Inflammatory macrophage (primary cell): ENCODE data around the gene OSCP1.
A peak's percentile ranks its signal among the peaks of the same experiment; 100 is the strongest.

Experiments
- DNase-seq, 2 donors: peaks; one replicate each; pipeline ENCODE4 v3.0.0-alpha.2; 2020 to 2022

OSCP1 gene

GRCh38 chr1:36446271-36446670 lies 4.0 kb downstream of the OSCP1 start:
- peak; percentile 59 to 69 for DNase-seq

- DNase-seq, result no peak
Measured at GRCh38 chr1:36443297-36443696, 7.0 kb downstream of the OSCP1 start.

GRCh38 chr1:36442337-36442736 lies 7.9 kb downstream of the OSCP1 start:
- no peak for DNase-seq

GRCh38 chr1:36440646-36441045 lies 9.6 kb downstream of the OSCP1 start:
- no peak for DNase-seq

GRCh38 chr1:36440044-36440443 lies 10.2 kb downstream of the OSCP1 start:
- no peak for DNase-seq

GRCh38 chr1:36438715-36439114 lies 11.5 kb downstream of the OSCP1 start:
- DNase-seq, result no peak

GRCh38 chr1:36436821-36437220 lies 13.4 kb downstream of the OSCP1 start:
- DNase-seq, result no peak

GRCh38 chr1:36433102-36433501 lies 17.1 kb downstream of the OSCP1 start:
- DNase-seq, result no peak

- no peak for DNase-seq
Measured at GRCh38 chr1:36432616-36433015, 17.6 kb downstream of the OSCP1 start.

GRCh38 chr1:36425791-36426190 lies 24.5 kb downstream of the OSCP1 start:
- DNase-seq, result no peak

- no peak for DNase-seq
Measured at GRCh38 chr1:36421649-36422048, 28.6 kb downstream of the OSCP1 start.

- peak; percentile 86 to 90 for DNase-seq
Measured at GRCh38 chr1:36420836-36421317, 29.4 kb downstream of the OSCP1 start.

- DNase-seq, result no peak
Measured at GRCh38 chr1:36420409-36420808, 29.8 kb downstream of the OSCP1 start.

GRCh38 chr1:36419569-36419968 lies 30.7 kb downstream of the OSCP1 start:
- no peak for DNase-seq

- DNase-seq, result no peak
Measured at GRCh38 chr1:36419140-36419539, 31.1 kb downstream of the OSCP1 start.

- DNase-seq, result no peak
Measured at GRCh38 chr1:36417931-36418330, 32.3 kb downstream of the OSCP1 start.

- DNase-seq, result no peak
Measured at GRCh38 chr1:36415661-36416326, 34.5 kb downstream of the OSCP1 start.

GRCh38 chr1:36414384-36414783 lies 35.9 kb downstream of the OSCP1 start:
- no peak for DNase-seq

- DNase-seq, result peak; percentile 45 to 62
Measured at GRCh38 chr1:36411674-36412648, 38.3 kb downstream of the OSCP1 start.

- DNase-seq, result no peak
Measured at GRCh38 chr1:36408479-36408878, 41.8 kb downstream of the OSCP1 start.

GRCh38 chr1:36406440-36406839 lies 43.8 kb downstream of the OSCP1 start:
- DNase-seq, result no peak

GRCh38 chr1:36402504-36402890 lies 47.8 kb downstream of the OSCP1 start:
- no peak for DNase-seq

- DNase-seq, result no peak
Measured at GRCh38 chr1:36401602-36402503, 48.4 kb downstream of the OSCP1 start.
